ENCODE data around the gene ERRFI1.

- TF ChIP-seq CTCF (IDR thresholded peaks at IDR 0.05) (no peak), EZH2 (IDR thresholded peaks at IDR 0.05) (no peak), EZH2phosphoT487 (IDR thresholded peaks at IDR 0.05) (no peak)
These were observed 35.7 kb upstream of the ERRFI1 start for GRCh38 chr1:8061673-8062386.
